Stimulated activated CD8-positive, alpha-beta memory T cell treated with anti-CD3 and anti-CD28 coated beads, Interleukin-2, amount 100 ng/mL, for 1 hour (primary cell): ENCODE data around the gene LY6G5B.

ENCODE experiments used
- DNase-seq, 2 donors: peaks; one replicate each; pipeline ENCODE4 v3.0.0-alpha.2; 2020; ENCODE audit warnings: low read depth in 2 of 2

LY6G5B gene

DNA sequence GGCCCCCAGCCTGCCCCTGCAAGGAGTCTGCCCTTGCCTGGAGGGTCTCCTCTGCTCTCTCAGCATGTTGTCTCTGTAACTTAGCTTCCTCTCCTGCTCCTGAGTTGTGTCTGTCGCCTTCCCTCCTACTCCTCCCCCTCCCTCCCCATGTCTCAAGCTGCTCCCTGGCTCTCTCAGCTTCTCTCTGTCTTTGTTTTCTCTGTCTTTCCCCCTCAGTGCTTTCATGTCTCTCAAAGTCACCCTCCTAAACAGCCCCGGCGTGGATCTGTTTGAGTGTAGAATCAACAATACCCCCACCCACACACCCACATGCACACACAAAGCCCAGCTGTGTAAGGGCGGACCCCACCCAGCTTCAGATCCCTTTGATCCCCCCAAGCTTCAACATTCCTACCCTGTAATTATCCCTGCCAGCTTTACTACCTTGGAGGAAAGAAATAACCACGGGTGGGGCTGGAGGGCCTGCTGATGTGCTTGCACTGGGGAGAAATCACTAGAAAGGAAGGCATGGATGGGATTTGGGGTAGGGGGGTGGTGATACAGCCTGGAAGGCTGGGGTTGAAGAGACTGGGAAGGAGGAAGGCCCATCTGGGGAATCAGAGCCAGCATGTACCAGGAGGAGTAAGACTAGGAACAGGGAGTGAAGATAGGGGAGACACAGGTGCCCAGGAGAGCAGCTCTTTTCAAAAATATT, 44.4 kb downstream of the LY6G5B start:
- no peak for DNase-seq

DNA sequence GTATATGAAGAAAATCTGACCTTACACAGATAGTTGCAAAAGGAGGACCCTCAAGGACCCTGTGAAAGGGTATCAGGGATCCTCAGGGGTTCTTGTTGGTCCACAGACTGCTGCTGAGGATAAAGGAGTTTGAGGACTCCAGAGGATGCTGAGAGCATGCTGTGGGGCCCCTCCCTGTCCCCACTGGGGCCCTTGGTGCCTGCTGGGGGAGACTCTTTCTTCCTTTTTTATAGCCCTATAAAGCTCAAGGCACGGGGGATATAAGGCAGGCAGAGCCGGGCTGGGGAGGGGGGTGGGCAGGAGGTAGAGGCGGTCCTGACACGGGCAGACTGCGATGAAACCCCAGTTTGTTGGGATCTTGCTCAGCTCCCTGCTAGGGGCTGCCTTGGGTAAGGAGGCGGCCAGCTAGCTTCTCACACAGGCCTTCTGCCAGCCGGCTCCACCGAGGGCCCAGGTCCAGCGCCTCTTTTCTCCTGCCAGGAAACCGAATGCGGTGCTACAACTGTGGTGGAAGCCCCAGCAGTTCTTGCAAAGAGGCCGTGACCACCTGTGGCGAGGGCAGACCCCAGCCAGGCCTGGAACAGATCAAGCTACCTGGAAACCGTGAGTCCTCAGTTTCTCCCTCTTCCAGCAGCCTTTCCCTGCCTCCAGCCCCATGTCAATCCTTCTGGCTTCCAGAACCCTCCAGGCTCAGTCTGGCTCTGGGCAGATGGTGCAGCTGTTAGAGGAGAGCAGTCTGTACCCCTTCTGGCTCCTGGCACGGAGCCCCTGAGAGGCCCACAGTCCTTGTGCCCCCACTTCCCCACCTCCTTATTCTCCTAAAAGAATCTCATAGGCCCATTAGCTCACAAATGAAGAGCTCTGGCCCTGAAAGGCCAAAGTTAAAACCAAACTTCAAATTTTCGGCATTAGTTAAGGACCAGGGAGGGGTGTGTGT, 45.5 kb downstream of the LY6G5B start, which contains the start of gene LY6G6D:
Gene LY6G6D (plus strand): TSS at position 327 of the 937 bp plus-strand sequence. CDS start 8 bp downstream, at position 335.
- no peak for DNase-seq

DNA sequence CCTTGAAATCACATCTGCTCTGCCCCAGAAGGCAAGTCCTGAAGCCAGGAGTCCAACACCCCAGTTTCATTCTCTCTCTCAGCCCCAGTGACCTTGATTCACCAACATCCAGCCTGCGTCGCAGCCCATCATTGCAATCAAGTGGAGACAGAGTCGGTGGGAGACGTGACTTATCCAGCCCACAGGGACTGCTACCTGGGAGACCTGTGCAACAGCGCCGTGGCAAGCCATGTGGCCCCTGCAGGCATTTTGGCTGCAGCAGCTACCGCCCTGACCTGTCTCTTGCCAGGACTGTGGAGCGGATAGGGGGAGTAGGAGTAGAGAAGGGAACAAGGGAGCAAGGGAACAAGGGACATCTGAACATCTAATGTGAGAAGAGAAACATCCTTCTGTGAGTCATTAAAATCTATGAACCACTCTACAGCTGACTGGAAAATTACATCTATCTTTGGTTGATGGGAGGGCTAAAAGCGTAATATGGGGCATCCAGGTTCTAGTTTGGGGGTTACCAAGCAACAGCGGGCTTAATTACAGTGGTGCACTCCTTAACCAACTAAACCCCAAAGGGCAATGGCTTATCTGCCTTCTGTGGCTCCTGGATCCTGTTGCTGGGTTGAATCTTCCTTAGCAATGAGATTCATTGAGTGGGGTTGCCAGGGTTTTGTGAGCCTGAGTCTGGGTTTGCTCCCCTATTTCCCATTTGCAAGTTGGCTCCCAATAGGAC, 47.9 kb downstream of the LY6G5B start:
- no peak for DNase-seq

DNA sequence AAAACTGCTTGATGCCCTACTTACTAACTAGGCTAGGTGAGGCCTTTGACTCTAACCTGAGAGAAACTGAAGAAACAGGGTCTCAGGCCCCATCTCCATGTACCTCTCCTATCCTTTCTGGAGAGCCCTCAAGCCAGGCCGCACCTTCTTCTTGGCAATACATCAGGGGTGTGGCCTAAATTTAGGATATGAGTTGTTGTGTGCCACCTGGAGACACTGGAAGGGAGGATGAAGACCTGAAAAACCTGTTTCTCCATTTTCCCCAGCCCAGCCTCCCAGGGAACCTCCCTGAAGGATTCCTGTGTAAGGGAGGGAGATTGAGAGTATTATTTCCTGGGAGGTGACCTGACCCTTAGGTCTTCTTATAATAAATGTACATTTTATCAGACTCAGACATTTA, 48.5 kb downstream of the LY6G5B start:
- no peak for DNase-seq

DNA sequence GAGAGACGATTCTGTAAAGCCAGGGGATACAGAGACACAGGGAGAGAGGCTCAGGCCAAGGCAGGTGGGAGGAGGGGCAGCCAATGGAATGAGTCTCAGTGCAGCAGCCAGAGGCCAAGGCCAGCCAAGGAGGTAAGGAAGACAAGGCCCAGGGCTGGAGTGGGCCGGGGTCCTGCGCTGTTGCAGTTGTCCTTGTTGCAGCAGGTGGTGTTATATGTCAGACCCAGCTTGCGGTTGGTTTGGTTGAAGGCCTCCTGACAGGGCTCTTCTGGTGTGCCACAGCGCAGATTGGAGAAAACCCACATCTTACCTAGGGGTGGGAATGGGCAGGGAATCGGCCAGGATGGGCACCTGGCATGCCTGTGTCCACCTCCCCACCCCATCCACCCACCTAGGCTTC, 49.2 kb downstream of the LY6G5B start:
- no peak for DNase-seq

DNA sequence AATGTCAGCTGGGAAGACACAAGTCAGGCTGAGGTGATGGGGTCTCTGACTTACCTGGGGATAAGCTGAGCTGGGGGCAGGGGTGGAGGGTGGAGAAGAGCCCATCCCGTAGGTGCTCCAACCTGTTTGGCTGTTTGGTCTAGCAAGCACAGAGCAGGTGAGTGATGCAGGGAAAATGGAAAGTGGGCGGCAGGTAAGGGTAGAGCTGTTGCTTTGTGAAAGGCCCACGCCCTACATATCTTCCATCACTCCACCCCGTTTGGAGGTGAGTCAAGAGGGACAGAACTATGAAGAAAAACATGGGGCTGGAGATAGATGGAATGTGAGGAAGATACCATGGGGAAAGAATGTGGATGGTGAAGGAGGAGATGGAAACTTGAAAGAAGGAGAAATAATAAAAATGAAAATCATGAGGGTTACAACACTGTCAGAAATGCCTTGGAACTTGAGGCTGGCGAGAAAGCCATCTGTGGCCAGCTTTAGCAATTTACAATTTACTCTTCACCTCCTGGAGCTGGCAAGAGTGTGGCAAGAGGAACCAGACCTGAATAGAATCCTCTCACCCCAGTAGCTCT, 50.5 kb downstream of the LY6G5B start:
- DNase-seq: no peak

DNA sequence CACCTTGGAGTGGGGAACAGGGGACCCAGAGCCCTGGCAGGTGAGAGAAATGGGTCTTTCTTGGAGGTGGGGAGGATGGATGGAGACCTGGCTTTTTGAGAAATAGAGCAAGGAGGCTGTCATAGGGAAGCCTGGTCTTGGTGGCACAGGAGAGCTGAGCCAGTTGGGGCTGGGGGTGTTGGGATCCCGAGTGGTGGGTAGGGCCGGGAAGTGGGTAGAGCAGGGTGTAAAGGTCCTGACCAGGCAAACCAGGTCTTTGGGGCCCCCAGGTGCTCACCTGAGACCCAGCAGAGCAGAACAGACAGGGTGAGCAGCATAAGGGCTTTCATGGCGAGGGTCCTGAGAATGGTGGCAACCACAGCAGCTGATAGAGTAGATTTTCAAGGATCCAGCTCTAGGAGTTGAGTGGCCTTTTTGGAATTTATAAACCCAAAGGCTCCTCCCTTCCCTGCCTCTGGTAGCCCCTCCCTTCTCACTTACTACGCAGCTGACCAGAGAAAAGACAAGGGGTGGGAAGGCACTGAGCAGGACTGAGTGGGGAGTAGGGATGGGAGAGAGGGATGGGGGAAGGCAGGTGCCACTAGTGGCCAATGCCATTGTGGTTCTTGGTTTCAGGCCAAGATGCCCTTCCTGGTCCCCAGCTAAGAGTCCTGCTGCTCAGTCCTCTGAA, 51.7 kb downstream of the LY6G5B start, which contains the start of gene LY6G6C:
Gene LY6G6C (minus strand): TSS at position 396 of the 670 bp plus-strand sequence. CDS start 67 bp downstream, at position 329.
- no peak for DNase-seq

DNA sequence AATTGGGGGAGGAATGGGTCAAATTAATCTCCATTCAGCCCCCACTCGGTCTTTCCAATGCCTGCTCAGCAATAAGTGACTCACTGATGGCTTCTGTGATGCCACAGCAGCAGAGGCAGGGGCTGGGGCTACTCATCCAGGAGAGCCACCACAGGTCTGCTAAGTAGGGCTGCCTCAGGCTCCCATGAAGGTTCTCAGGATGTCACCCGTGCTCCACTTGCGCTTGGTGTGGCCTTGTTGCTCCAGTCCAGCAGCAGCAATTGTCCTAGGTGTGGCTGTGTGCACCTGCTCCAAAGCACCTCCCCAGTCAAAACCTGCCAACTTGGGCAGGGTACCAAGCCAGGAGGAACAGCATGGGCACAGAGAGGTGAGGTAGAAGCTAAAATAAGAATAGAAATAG, 52.4 kb downstream of the LY6G5B start:
- DNase-seq: no peak
